HepG2 (cell line): ENCODE data around the gene CD4. TPM values are rescaled to one million over a fixed set of nuclear protein-coding genes. Genes with fewer than 3 reads are reported as not detected.

Experiments used
- ARNT ChIP-seq: fragments of 450-650 bp; IDR thresholded peaks from 2 replicates; pipeline ENCODE4 v1.6.1; 2017
- KLF11 ChIP-seq: IDR thresholded peaks from 2 replicates; pipeline ENCODE4 v1.6.1; 2016; ENCODE audit warnings: missing compliant biosample characterization
- KMT2A ChIP-seq: sonication (generic); formaldehyde crosslinking; IDR thresholded peaks from 2 replicates; pipeline ENCODE4 v1.4.0; 2020; ENCODE audit warnings: missing genetic modification reagents
- MLLT10 ChIP-seq: sonication (generic); formaldehyde crosslinking; IDR thresholded peaks from 2 replicates; pipeline ENCODE4 v1.4.0; 2020; ENCODE audit warnings: missing genetic modification reagents
- NFE2L2 ChIP-seq: fragments of 150-350 bp; IDR thresholded peaks from 2 replicates; pipeline ENCODE4 v1.6.1; 2014; ENCODE audit warnings: low read length
- NR1H2 ChIP-seq: sonication (generic); formaldehyde crosslinking; IDR thresholded peaks from 2 replicates; pipeline ENCODE4 v1.8.1; 2022; ENCODE audit warnings: low read depth, missing genetic modification reagents, borderline replicate concordance
- ONECUT2 ChIP-seq: sonication (generic); formaldehyde crosslinking; IDR thresholded peaks from 2 replicates; pipeline ENCODE4 v1.4.0; 2020; ENCODE audit warnings: missing genetic modification reagents
- PCBP1 ChIP-seq: fragments of 200-400 bp; formaldehyde crosslinking; IDR thresholded peaks from 2 replicates; pipeline ENCODE4 v1.6.1; 2017; ENCODE audit warnings: mild to moderate bottlenecking, low read depth, low read length, borderline replicate concordance
- RORA ChIP-seq: sonication (generic); formaldehyde crosslinking; IDR thresholded peaks from 2 replicates; pipeline ENCODE4 v1.5.0; 2020; ENCODE audit warnings: mild to moderate bottlenecking, missing genetic modification reagents, moderate library complexity
- SAFB2 ChIP-seq: sonication (generic); formaldehyde crosslinking; IDR thresholded peaks from 2 replicates; pipeline ENCODE4 v1.5.1; 2020; ENCODE audit warnings: missing genetic modification reagents, low read depth, mild to moderate bottlenecking, borderline replicate concordance
- SSRP1 ChIP-seq: IDR thresholded peaks from 2 replicates; pipeline ENCODE4 v1.6.1; 2016; ENCODE audit warnings: control low read depth
- TMF1 ChIP-seq: sonication (generic); formaldehyde crosslinking; IDR thresholded peaks from 2 replicates; pipeline ENCODE4 v1.8.1; 2022; ENCODE audit warnings: low read depth, missing genetic modification reagents
- TSC22D2 ChIP-seq: sonication (generic); formaldehyde crosslinking; IDR thresholded peaks from 2 replicates; pipeline ENCODE4 v1.5.1; 2020; ENCODE audit warnings: missing genetic modification reagents, mild to moderate bottlenecking, borderline replicate concordance
- ZFP1 ChIP-seq: IDR thresholded peaks from 2 replicates; pipeline ENCODE4 v1.6.1; 2016
- ZMYM3 ChIP-seq: sonication (generic); formaldehyde crosslinking; IDR thresholded peaks from 2 replicates; pipeline ENCODE4 v1.5.1; 2020; ENCODE audit warnings: mild to moderate bottlenecking, missing genetic modification reagents
- ZNF20 ChIP-seq: sonication (generic); formaldehyde crosslinking; IDR thresholded peaks from 2 replicates; pipeline ENCODE4 v1.4.0; 2020; ENCODE audit warnings: mild to moderate bottlenecking, moderate library complexity, missing genetic modification reagents
- ZNF343 ChIP-seq: sonication (generic); formaldehyde crosslinking; IDR thresholded peaks from 2 replicates; pipeline ENCODE4 v1.4.0; 2020; ENCODE audit warnings: mild to moderate bottlenecking, missing genetic modification reagents
- ZNF451 ChIP-seq: sonication (generic); formaldehyde crosslinking; IDR thresholded peaks from 2 replicates; pipeline ENCODE4 v1.5.0; 2020; ENCODE audit warnings: mild to moderate bottlenecking, missing genetic modification reagents
- ZNF615 ChIP-seq: sonication (generic); formaldehyde crosslinking; IDR thresholded peaks from 2 replicates; pipeline ENCODE4 v1.5.0; 2020; ENCODE audit warnings: mild to moderate bottlenecking, missing genetic modification reagents, borderline replicate concordance
- ZNF83 ChIP-seq: sonication (generic); formaldehyde crosslinking; IDR thresholded peaks from 2 replicates; pipeline ENCODE4 v1.4.0; 2020; ENCODE audit warnings: missing genetic modification reagents, mild to moderate bottlenecking, borderline replicate concordance
- ZSCAN25 ChIP-seq: sonication (generic); formaldehyde crosslinking; IDR thresholded peaks from 2 replicates; pipeline ENCODE4 v1.8.0; 2022; ENCODE audit warnings: mild to moderate bottlenecking, missing genetic modification reagents
- polyA plus RNA-seq, 8 experiments: library from polyadenylated mRNA; depleted of rRNA in 3 of 8; stranded (reverse) in 7 of 8; unstranded in 1 of 8; fragments of >200 nt; fragmentation: Illumina TruSeq in 4 of 8; extraction: Trizol in 4 of 8; gene quantifications; 2 replicates each; pipeline versions ENCODE4 v1.2.1 to v1.2.3, GENCODE V29; 2011 to 2016; ENCODE audit warnings: low read depth in 4 of 8, missing spikeins in 1 of 8, mixed read lengths in 1 of 8; ENCODE audit not compliant: insufficient read depth in 1 of 8
- total RNA-seq, 5 experiments: library from RNA; depleted of rRNA; stranded (reverse); fragments of >200 nt; fragmentation: Illumina TruSeq; extraction: Trizol; gene quantifications; 2 replicates each; pipeline ENCODE4 v1.2.3, GENCODE V29; 2016; ENCODE audit warnings: low read depth in 1 of 5
- TF ChIP-seq, protein P1 (sequence below): sonication (generic); formaldehyde crosslinking; IDR thresholded peaks from 2 replicates; pipeline ENCODE4 v1.5.0; 2020; ENCODE audit warnings: missing genetic modification reagents, mild to moderate bottlenecking, borderline replicate concordance
- TF ChIP-seq, protein P2 (sequence below): sonication (generic); formaldehyde crosslinking; IDR thresholded peaks from 2 replicates; pipeline ENCODE4 v1.5.1; 2020; ENCODE audit warnings: missing genetic modification reagents, mild to moderate bottlenecking, borderline replicate concordance
- TF ChIP-seq, protein P3 (sequence below): sonication (generic); formaldehyde crosslinking; IDR thresholded peaks from 2 replicates; pipeline ENCODE4 v1.4.0; 2020; ENCODE audit warnings: mild to moderate bottlenecking, missing genetic modification reagents, borderline replicate concordance

CD4 gene
- total and polyA plus RNA-seq, 2 of the 13 experiments (the other 11 are each of a cell fraction or from before 2014, with no cell fraction given), result 0.07 to 0.95 TPM

DNA sequence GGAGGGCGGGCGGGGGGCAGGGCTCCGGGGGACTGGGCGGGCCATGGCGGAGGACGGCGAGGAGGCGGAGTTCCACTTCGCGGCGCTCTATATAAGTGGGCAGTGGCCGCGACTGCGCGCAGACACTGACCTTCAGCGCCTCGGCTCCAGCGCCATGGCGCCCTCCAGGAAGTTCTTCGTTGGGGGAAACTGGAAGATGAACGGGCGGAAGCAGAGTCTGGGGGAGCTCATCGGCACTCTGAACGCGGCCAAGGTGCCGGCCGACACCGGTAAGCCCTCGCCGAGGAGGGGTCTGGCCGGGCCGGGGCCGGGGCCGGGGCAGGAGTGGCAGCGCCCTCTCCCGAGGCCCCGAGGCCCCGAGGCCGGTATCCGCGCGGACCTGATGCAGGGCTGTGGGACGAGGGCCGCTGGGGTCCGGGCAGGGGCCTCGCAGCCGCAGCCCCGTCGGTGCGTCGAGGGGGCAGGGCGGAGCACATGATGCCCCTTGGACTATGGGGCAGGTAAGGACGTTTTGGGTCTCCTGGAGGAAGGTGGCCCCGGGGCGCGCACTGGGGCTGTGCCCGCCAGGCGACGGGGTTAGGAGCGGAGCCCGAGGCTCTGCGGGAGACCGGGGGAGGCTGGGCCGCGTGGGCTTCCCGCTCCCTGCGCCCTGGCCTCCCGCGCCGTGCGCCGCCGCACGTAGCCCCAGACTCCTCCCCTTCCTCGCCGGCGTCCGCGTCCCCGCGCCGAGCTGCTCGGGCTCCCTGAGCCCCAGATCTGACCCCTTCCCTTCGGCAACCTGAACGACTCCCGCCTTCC is 78.3 kb downstream of the CD4 start, which contains the start of gene TPI1 (continued):
- TF ChIP-seq ZSCAN25 (CRISPR knock-in tag) (peak; percentile 34; the same call in 1 of the 2 replicates), SAFB2 (CRISPR knock-in tag) (no peak; the same call in 1 of the 2 replicates), PCBP1 (no peak), ZNF451 (no peak), KLF11 (CRISPR knock-in tag) (peak; percentile 57; the same call in 1 of the 2 replicates), ONECUT2 (no peak), NR1H2 (CRISPR knock-in tag) (0 out of 2 replicates have a peak, but pooled peaks have one; percentile 8), TSC22D2 (CRISPR knock-in tag) (peak; percentile 74; the same call in 1 of the 2 replicates), KMT2A (CRISPR knock-in tag) (no peak), ZNF20 (CRISPR knock-in tag) (no peak), MLLT10 (CRISPR knock-in tag) (no peak), SSRP1 (no peak), ZNF343 (peak; percentile 55; the same call in 1 of the 2 replicates), ZMYM3 (CRISPR knock-in tag) (no peak), RORA (no peak), ARNT (no peak), NFE2L2 (no peak), TMF1 (CRISPR knock-in tag) (peak; percentile 87), ZFP1 (CRISPR knock-in tag) (no peak), ZNF83 (CRISPR knock-in tag) (0 out of 2 replicates have a peak, but pooled peaks have one; percentile 74), ZNF615 (CRISPR knock-in tag) (no peak)
- TF ChIP-seq, protein P1, sequence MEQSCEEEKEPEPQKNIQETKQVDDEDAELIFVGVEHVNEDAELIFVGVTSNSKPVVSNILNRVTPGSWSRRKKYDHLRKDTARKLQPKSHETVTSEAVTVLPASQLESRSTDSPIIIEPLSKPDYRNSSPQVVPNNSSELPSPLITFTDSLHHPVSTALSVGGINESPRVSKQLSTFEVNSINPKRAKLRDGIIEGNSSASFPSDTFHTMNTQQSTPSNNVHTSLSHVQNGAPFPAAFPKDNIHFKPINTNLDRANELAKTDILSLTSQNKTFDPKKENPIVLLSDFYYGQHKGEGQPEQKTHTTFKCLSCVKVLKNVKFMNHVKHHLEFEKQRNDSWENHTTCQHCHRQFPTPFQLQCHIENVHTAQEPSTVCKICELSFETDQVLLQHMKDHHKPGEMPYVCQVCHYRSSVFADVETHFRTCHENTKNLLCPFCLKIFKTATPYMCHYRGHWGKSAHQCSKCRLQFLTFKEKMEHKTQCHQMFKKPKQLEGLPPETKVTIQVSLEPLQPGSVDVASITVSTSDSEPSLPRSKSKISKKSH (CRISPR knock-in tag), result 0 out of 2 replicates have a peak, but pooled peaks have one; percentile 37
- TF ChIP-seq, protein P2, sequence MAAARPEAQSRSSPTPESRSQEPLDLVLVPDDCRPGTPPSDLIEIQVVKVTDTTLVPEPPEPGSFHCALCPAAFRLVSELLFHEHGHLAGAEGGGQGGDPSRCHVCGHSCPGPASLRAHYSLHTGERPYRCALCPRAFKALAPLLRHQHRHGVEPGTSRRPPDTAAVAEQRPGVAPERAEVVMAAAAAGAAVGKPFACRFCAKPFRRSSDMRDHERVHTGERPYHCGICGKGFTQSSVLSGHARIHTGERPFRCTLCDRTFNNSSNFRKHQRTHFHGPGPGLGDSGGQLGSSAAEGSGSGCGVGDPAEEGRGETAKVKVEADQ, result peak; percentile 94; the same call in 1 of the 2 replicates
- TF ChIP-seq, protein P3, sequence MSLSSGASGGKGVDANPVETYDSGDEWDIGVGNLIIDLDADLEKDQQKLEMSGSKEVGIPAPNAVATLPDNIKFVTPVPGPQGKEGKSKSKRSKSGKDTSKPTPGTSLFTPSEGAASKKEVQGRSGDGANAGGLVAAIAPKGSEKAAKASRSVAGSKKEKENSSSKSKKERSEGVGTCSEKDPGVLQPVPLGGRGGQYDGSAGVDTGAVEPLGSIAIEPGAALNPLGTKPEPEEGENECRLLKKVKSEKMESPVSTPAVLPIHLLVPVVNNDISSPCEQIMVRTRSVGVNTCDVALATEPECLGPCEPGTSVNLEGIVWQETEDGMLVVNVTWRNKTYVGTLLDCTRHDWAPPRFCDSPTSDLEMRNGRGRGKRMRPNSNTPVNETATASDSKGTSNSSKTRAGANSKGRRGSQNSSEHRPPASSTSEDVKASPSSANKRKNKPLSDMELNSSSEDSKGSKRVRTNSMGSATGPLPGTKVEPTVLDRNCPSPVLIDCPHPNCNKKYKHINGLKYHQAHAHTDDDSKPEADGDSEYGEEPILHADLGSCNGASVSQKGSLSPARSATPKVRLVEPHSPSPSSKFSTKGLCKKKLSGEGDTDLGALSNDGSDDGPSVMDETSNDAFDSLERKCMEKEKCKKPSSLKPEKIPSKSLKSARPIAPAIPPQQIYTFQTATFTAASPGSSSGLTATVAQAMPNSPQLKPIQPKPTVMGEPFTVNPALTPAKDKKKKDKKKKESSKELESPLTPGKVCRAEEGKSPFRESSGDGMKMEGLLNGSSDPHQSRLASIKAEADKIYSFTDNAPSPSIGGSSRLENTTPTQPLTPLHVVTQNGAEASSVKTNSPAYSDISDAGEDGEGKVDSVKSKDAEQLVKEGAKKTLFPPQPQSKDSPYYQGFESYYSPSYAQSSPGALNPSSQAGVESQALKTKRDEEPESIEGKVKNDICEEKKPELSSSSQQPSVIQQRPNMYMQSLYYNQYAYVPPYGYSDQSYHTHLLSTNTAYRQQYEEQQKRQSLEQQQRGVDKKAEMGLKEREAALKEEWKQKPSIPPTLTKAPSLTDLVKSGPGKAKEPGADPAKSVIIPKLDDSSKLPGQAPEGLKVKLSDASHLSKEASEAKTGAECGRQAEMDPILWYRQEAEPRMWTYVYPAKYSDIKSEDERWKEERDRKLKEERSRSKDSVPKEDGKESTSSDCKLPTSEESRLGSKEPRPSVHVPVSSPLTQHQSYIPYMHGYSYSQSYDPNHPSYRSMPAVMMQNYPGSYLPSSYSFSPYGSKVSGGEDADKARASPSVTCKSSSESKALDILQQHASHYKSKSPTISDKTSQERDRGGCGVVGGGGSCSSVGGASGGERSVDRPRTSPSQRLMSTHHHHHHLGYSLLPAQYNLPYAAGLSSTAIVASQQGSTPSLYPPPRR (CRISPR knock-in tag), result 0 out of 2 replicates have a peak, but pooled peaks have one; percentile 10
